ENCODE results near the gene SET.
A peak's percentile ranks its signal among the peaks of the same experiment; 100 is the strongest.

The SET gene

GRCh38 chr9:128701227-128701854, 12.3 kb downstream of the SET start:
- no peak for TF ChIP-seq ZNF274 (IDR thresholded peaks at IDR 0.05; ENCODE audit: low read depth, low read length)
- H3K4me3 ChIP-seq (ENCODE audit: low read length) = no peak overlapping the region

- peak within 1 kb of the TSS; percentile 75 for H3K4me3 ChIP-seq (ENCODE audit: low read length)
- no peak for TF ChIP-seq ZNF274 (IDR thresholded peaks at IDR 0.05; ENCODE audit: low read depth, low read length)
Observed at GRCh38 chr9:128702445-128702948, 13.5 kb downstream of the SET start, which contains the start of gene PKN3. PKN3 (plus strand) TSS chr9:128702503; CDS start chr9:128702916, 413 bp downstream.

GRCh38 chr9:128702949-128703615, 14.1 kb downstream of the SET start:
- no peak for TF ChIP-seq ZNF274 (IDR thresholded peaks at IDR 0.05; ENCODE audit: low read depth, low read length)
- H3K4me3 ChIP-seq (ENCODE audit: low read length) = peak overlapping the region; percentile 75

- H3K4me3 ChIP-seq (ENCODE audit: low read length) = peak overlapping the region; percentile 75; the same call in 1 of the 2 replicates
- TF ChIP-seq ZNF274 (IDR thresholded peaks at IDR 0.05; ENCODE audit: low read depth, low read length) = no peak
Observed at GRCh38 chr9:128703616-128704355, 14.8 kb downstream of the SET start.

GRCh38 chr9:128704356-128704670, 15.3 kb downstream of the SET start:
- TF ChIP-seq ZNF274 (IDR thresholded peaks at IDR 0.05; ENCODE audit: low read depth, low read length) = no peak
- no peak overlapping the region for H3K4me3 ChIP-seq (ENCODE audit: low read length)

- H3K4me3 ChIP-seq (ENCODE audit: low read length) = no peak overlapping the region
- TF ChIP-seq ZNF274 (IDR thresholded peaks at IDR 0.05; ENCODE audit: low read depth, low read length) = no peak
Observed at GRCh38 chr9:128705051-128705965, 16.3 kb downstream of the SET start.

- H3K4me3 ChIP-seq (ENCODE audit: low read length) = no peak overlapping the region
- TF ChIP-seq ZNF274 (IDR thresholded peaks at IDR 0.05; ENCODE audit: low read depth, low read length) = no peak
Observed at GRCh38 chr9:128706045-128706444, 17.0 kb downstream of the SET start.

GRCh38 chr9:128706671-128707381, 17.8 kb downstream of the SET start:
- TF ChIP-seq ZNF274 (IDR thresholded peaks at IDR 0.05; ENCODE audit: low read depth, low read length) = no peak

GRCh38 chr9:128707446-128707845, 18.4 kb downstream of the SET start:
- no peak for TF ChIP-seq ZNF274 (IDR thresholded peaks at IDR 0.05; ENCODE audit: low read depth, low read length)
- H3K4me3 ChIP-seq (ENCODE audit: low read length) = no peak overlapping the region

More at GRCh38 chr9:128706671-128707381, 17.8 kb downstream of the SET start:
- H3K4me3 ChIP-seq (ENCODE audit: low read length) = no peak overlapping the region

GRCh38 chr9:128712451-128713410, 23.7 kb downstream of the SET start:
- no peak overlapping the region for H3K4me3 ChIP-seq (ENCODE audit: low read length)
- no peak for TF ChIP-seq ZNF274 (IDR thresholded peaks at IDR 0.05; ENCODE audit: low read depth, low read length)

GRCh38 chr9:128713411-128713780, 24.4 kb downstream of the SET start:
- TF ChIP-seq ZNF274 (IDR thresholded peaks at IDR 0.05; ENCODE audit: low read depth, low read length) = no peak
- no peak overlapping the region for H3K4me3 ChIP-seq (ENCODE audit: low read length)

- no peak for TF ChIP-seq ZNF274 (IDR thresholded peaks at IDR 0.05; ENCODE audit: low read depth, low read length)
- no peak overlapping the region for H3K4me3 ChIP-seq (ENCODE audit: low read length)
Observed at GRCh38 chr9:128713941-128714573, 25.0 kb downstream of the SET start.

All from GM08714 (cell line).